HCT116 (cell line): ENCODE data around the gene LCAT. TPM values are rescaled to one million over a fixed set of nuclear protein-coding genes. Genes with fewer than 3 reads are reported as not detected.

Experiments used
- ATAC-seq: fragments of 200-7000 bp; cut with Tn5 transposase; 2 replicates; pipeline ENCODE4 v1.9.1; 2020; ENCODE audit warnings: mild to moderate bottlenecking, moderate library complexity
- BruUV-seq: library from RNA; stranded (reverse); fragments of 400-500 nt; replicated peaks from 2 replicates; lab custom pipeline; 2021; lab: Mats Ljungman, UMichigan
- CTCF ChIA-PET: fragments of 300-600 bp; sonication (Branson Sonifier 250); formaldehyde crosslinking; loops from one replicate; lab custom pipeline; 2021; ENCODE audit warnings: antibody characterized with exemption; lab: Charles Lee
- POLR2A ChIA-PET: fragments of 300-600, 350-600 bp; sonication (Branson Sonifier 250); formaldehyde crosslinking; loops from one replicate; lab custom pipeline; 2021; ENCODE audit warnings: antibody characterized with exemption; lab: Charles Lee
- RAD21 ChIA-PET, 2 experiments: fragments of 300-600 bp; sonication (Branson Sonifier 250); formaldehyde crosslinking; loops; one replicate each; lab custom pipeline; 2023; ENCODE audit warnings: low total read pairs in 2 of 2; ENCODE audit not compliant: uncharacterized antibody in 2 of 2, unreplicated experiment in 2 of 2, low non-redundant PET in 1 of 2; lab: Charles Lee
- DNase-seq: peaks from one replicate; pipeline ENCODE4 v3.0.0-alpha.2; 2010; ENCODE audit warnings: low read depth, low spot score
- H2AFZ ChIP-seq: fragments of 200-600 bp; shearing (Covaris generic), sonication (generic); 2 replicates; pipeline ENCODE4 v1.6.1; 2017; ENCODE audit warnings: low read depth, mixed run types, mixed read lengths, antibody characterized with exemption, low read length; ENCODE audit not compliant: poor library complexity, severe bottlenecking
- H3K27ac ChIP-seq: 2 replicates; pipeline ENCODE4 v1.5.1; 2012; ENCODE audit warnings: low read depth, low read length
- H3K27me3 ChIP-seq: fragments of 200-600 bp; sonication (generic); 2 replicates; pipeline ENCODE4 v1.6.1; 2016; ENCODE audit warnings: mixed run types, low read length, mixed read lengths; ENCODE audit not compliant: insufficient read depth
- H3K36me3 ChIP-seq, 2 experiments: fragments of 200-500 bp in 1 of 2; fragments of 200-600 bp in 1 of 2; sonication (Bioruptor generic) in 1 of 2; sonication (generic) in 1 of 2; 2 replicates each; pipeline versions ENCODE4 v1.5.1 to v1.6.1; 2014 to 2016; ENCODE audit warnings: low read length in 2 of 2, inconsistent platforms in 1 of 2, mixed read lengths in 1 of 2, mixed run types in 1 of 2; ENCODE audit not compliant: insufficient read depth in 2 of 2, control insufficient read depth in 1 of 2
- H3K4me1 ChIP-seq, 2 experiments: fragments of 200-600 bp in 1 of 2; sonication (generic) in 1 of 2; 2 replicates each; pipeline versions ENCODE4 v1.5.1 to v1.6.1; 2012 to 2017; ENCODE audit warnings: low read length in 2 of 2, inconsistent platforms in 1 of 2, mild to moderate bottlenecking in 1 of 2, mixed read lengths in 1 of 2, mixed run types in 1 of 2, moderate library complexity in 1 of 2; ENCODE audit not compliant: insufficient read depth in 2 of 2, control insufficient read depth in 1 of 2
- H3K4me2 ChIP-seq: fragments of 200-600 bp; sonication (generic); 2 replicates; pipeline ENCODE4 v1.6.1; 2017; ENCODE audit warnings: mixed run types, low read length, mixed read lengths
- H3K4me3 ChIP-seq, 2 experiments: fragments of 200-600 bp in 1 of 2; sonication (generic) in 1 of 2; replicated peaks in 1 of 2; 2 replicates each; pipeline ENCODE4 v1.5.1; 2011 to 2016; ENCODE audit warnings: low read length in 2 of 2, control low read depth in 1 of 2, low read depth in 1 of 2, mild to moderate bottlenecking in 1 of 2, mixed read lengths in 1 of 2, mixed run types in 1 of 2
- H3K79me2 ChIP-seq: fragments of 200-600 bp; sonication (generic); 2 replicates; pipeline ENCODE4 v1.6.1; 2017; ENCODE audit warnings: mild to moderate bottlenecking, mixed run types, low read length, moderate library complexity, mixed read lengths; ENCODE audit not compliant: insufficient read depth
- H3K9ac ChIP-seq: fragments of 200-600 bp; sonication (generic); 2 replicates; pipeline ENCODE4 v1.6.1; 2016; ENCODE audit warnings: low read length, mixed read lengths
- H3K9me2 ChIP-seq: fragments of 200-600 bp; sonication (generic), shearing (Covaris generic); 2 replicates; pipeline ENCODE4 v1.6.1; 2017; ENCODE audit warnings: mixed run types, mild to moderate bottlenecking, moderate library complexity; ENCODE audit not compliant: insufficient read depth
- H3K9me3 ChIP-seq, 2 experiments: fragments of 200-500 bp in 1 of 2; fragments of 200-600 bp in 1 of 2; sonication (Bioruptor generic) in 1 of 2; sonication (generic) in 1 of 2; 2 replicates each; pipeline ENCODE4 v1.6.1; 2014 to 2017; ENCODE audit warnings: low read length in 2 of 2, mixed read lengths in 2 of 2, inconsistent platforms in 1 of 2, low read depth in 1 of 2, mild to moderate bottlenecking in 1 of 2, mixed run types in 1 of 2, moderate library complexity in 1 of 2; ENCODE audit not compliant: control insufficient read depth in 1 of 2, insufficient read depth in 1 of 2
- H4K20me1 ChIP-seq: fragments of 200-600 bp; sonication (generic), shearing (Covaris generic); 2 replicates; pipeline ENCODE4 v1.6.1; 2017; ENCODE audit warnings: mixed run types, mild to moderate bottlenecking, moderate library complexity; ENCODE audit not compliant: insufficient read depth
- CEBPB ChIP-seq: IDR thresholded peaks from 2 replicates; pipeline ENCODE4 v1.6.1; 2012; ENCODE audit warnings: low read depth
- EGR1 ChIP-seq: IDR thresholded peaks from 2 replicates; pipeline ENCODE4 v1.6.1; 2012; ENCODE audit warnings: low read depth
- EZH2 ChIP-seq: fragments of 200-600 bp; sonication (generic); IDR thresholded peaks from 2 replicates; pipeline ENCODE4 v1.6.1; 2017; ENCODE audit warnings: antibody characterized with exemption, mixed run types
- EZH2phosphoT487 ChIP-seq: fragments of 200-600 bp; IDR thresholded peaks from 2 replicates; pipeline ENCODE4 v1.6.1; 2018; ENCODE audit warnings: antibody characterized with exemption, borderline replicate concordance
- JUND ChIP-seq: IDR thresholded peaks from 2 replicates; pipeline ENCODE4 v1.6.1; 2012
- MAX ChIP-seq: IDR thresholded peaks from 2 replicates; pipeline ENCODE4 v1.6.1; 2012
- RAD21 ChIP-seq: IDR thresholded peaks from 2 replicates; pipeline ENCODE4 v1.6.1; 2012; ENCODE audit warnings: low read depth, mild to moderate bottlenecking
- REST ChIP-seq: IDR thresholded peaks from 2 replicates; pipeline ENCODE4 v1.6.1; 2012; ENCODE audit warnings: low read depth
- SIN3A ChIP-seq: IDR thresholded peaks from 2 replicates; pipeline ENCODE4 v1.6.1; 2012; ENCODE audit warnings: low read depth
- SP1 ChIP-seq: IDR thresholded peaks from 2 replicates; pipeline ENCODE4 v1.6.1; 2012; ENCODE audit warnings: low read depth
- SRF ChIP-seq: IDR thresholded peaks from 2 replicates; pipeline ENCODE4 v1.6.1; 2012; ENCODE audit warnings: low read depth
- ZBTB33 ChIP-seq: IDR thresholded peaks from 2 replicates; pipeline ENCODE4 v1.6.1; 2011; ENCODE audit warnings: mild to moderate bottlenecking, low read length, moderate library complexity; ENCODE audit not compliant: insufficient replicate concordance; ENCODE audit errors: extremely low read depth
- ZNF274 ChIP-seq: fragments of 200-500 bp; sonication (Bioruptor generic); IDR thresholded peaks from 2 replicates; pipeline ENCODE4 v1.6.1; 2014; ENCODE audit warnings: mild to moderate bottlenecking, low read depth, low read length, inconsistent platforms
- intact Hi-C: fragments of 100-400 bp; cut with micrococcal nuclease; formaldehyde crosslinking; loops from 2 replicates; pipeline ENCODE4 v1.10.0; 2022
- total RNA-seq: library from RNA; stranded (reverse); gene quantifications from one replicate; pipeline ENCODE4 v1.2.1, GENCODE V29; 2021; ENCODE audit not compliant: unreplicated experiment

The LCAT gene
- total RNA-seq, 1 experiment from 2014 or later, result 17.6 TPM

GRCh38 chr16:67924140-67924906, 19.6 kb downstream of the LCAT start (continued):
- TF ChIP-seq REST, result no peak
- TF ChIP-seq CEBPB, result no peak
- no peak for TF ChIP-seq RAD21
- TF ChIP-seq JUND, result no peak
- no peak for TF ChIP-seq EZH2phosphoT487

- DNase-seq (no peak), ATAC-seq (no peak)
- Histone ChIP-seq H2AFZ (no peak overlapping the region), H3K9me2 (no peaks in the 10 kb centered on the region), H3K9ac (no peak overlapping the region), H4K20me1 (no peaks in the 10 kb centered on the region), H3K36me3 (no peaks in the 10 kb centered on the region), H3K4me3 (no peak overlapping the region), H3K27me3 (no peaks in the 10 kb centered on the region), H3K79me2 (no peaks in the 10 kb centered on the region), H3K4me1 (no peaks in the 10 kb centered on the region), H3K4me2 (no peak overlapping the region), H3K9me3 (no peaks in the 10 kb centered on the region), H3K27ac (no peak overlapping the region)
- CTCF ChIA-PET, result interaction anchor here (0.6 to 1.4 kb wide), 3 partner anchors 40 to 400 kb away, joined by 3 to 4 read pairs (median 3); no protein-coding TSS in a partner anchor
- TF ChIP-seq CEBPB, result no peak
- no peak for TF ChIP-seq SIN3A
- TF ChIP-seq MAX, result no peak
- no peak for TF ChIP-seq ZBTB33
- TF ChIP-seq SRF, result no peak
- TF ChIP-seq EGR1, result no peak
- TF ChIP-seq SP1, result no peak
- TF ChIP-seq RAD21, result no peak
- no peak for TF ChIP-seq ZNF274
- no peak for TF ChIP-seq EZH2
- POLR2A ChIA-PET, result no interaction called here
- BruUV-seq, result no TSS peak
- RAD21 ChIA-PET, result no interaction called here
- intact Hi-C loops, result no loop called here
These were observed 20.4 kb downstream of the LCAT start for GRCh38 chr16:67923414-67924116.
